T-helper 1 cell treated with Interleukin-12 subunit alpha and Interleukin-12 subunit beta and Interleukin-4 antibody, amounts not matched to agents 30 ng/mL and 1 ng/mL, for 36 hours (primary cell): ENCODE measurements around the gene IL31RA. TPM values are rescaled to one million over a fixed set of nuclear protein-coding genes. Genes with fewer than 3 reads are reported as not detected.

Experiments
- intact Hi-C: fragments of 100-400 bp; cut with micrococcal nuclease; formaldehyde crosslinking; loops from one replicate; pipeline ENCODE4 v1.15.1; 2024
- total RNA-seq: library from RNA; stranded (reverse); gene quantifications from 2 replicates; pipeline ENCODE4 v1.2.3, GENCODE V29; 2022

The IL31RA gene
- total RNA-seq, 1 donor from 2014 or later, result 2.9 TPM

- intact Hi-C loops, result loop anchor here (5.0 to 10.0 kb wide), 3 partner anchors 365 to 728 kb away; partner anchors contain the start of genes CDC20B, DHX29, MTREX and PLPP1
Observed at GRCh38 chr5:55900068-55900467, 48.9 kb downstream of the IL31RA start.

- intact Hi-C loops, result loop anchor here (5.0 to 10.0 kb wide), 3 partner anchors 366 to 728 kb away; partner anchors contain the start of genes CDC20B, DHX29, MTREX and PLPP1
Observed at GRCh38 chr5:55900776-55901175, 49.6 kb downstream of the IL31RA start.

- intact Hi-C loops, result loop anchor here (1.0 to 10.0 kb wide), 8 partner anchors 20 to 730 kb away; partner anchors contain the start of genes CDC20B, DHX29, MTREX and PLPP1
Observed at GRCh38 chr5:55902696-55903095, 51.5 kb downstream of the IL31RA start.

- intact Hi-C loops, result loop anchor here (1.0 to 10.0 kb wide), 8 partner anchors 20 to 731 kb away; partner anchors contain the start of genes CDC20B, DHX29, MTREX and PLPP1
Observed at GRCh38 chr5:55903121-55903701, 52.1 kb downstream of the IL31RA start.

GRCh38 chr5:55904152-55904551 is 53.0 kb downstream of the IL31RA start:
- intact Hi-C loops, result loop anchor here (5.0 to 10.0 kb wide), 3 partner anchors 369 to 732 kb away; partner anchors contain the start of genes CDC20B, DHX29, MTREX and PLPP1

GRCh38 chr5:55905251-55905650 is 54.1 kb downstream of the IL31RA start:
- intact Hi-C loops, result loop anchor here (10.0 kb wide), 1 partner anchor 370 kb away; the partner anchor contains the start of gene PLPP1

- intact Hi-C loops, result loop anchor here (10.0 kb wide), 1 partner anchor 373 kb away; the partner anchor contains the start of gene PLPP1
Observed at GRCh38 chr5:55907927-55908326, 56.8 kb downstream of the IL31RA start.

GRCh38 chr5:55908804-55909203 is 57.6 kb downstream of the IL31RA start:
- intact Hi-C loops, result loop anchor here (10.0 kb wide), 1 partner anchor 374 kb away; the partner anchor contains the start of gene PLPP1

GRCh38 chr5:55911784-55912653 is 60.9 kb downstream of the IL31RA start:
- intact Hi-C loops, result no loop called here

- intact Hi-C loops, result no loop called here
Observed at GRCh38 chr5:55913466-55914413, 62.6 kb downstream of the IL31RA start.

GRCh38 chr5:55914971-55915370 is 63.8 kb downstream of the IL31RA start:
- intact Hi-C loops, result no loop called here

- intact Hi-C loops, result no loop called here
Observed at GRCh38 chr5:55915783-55916182, 64.6 kb downstream of the IL31RA start.

- intact Hi-C loops, result no loop called here
Observed at GRCh38 chr5:55916986-55917385, 65.8 kb downstream of the IL31RA start.

- intact Hi-C loops, result no loop called here
Observed at GRCh38 chr5:55917402-55918086, 66.4 kb downstream of the IL31RA start.

- intact Hi-C loops, result no loop called here
Observed at GRCh38 chr5:55918087-55919035, 67.2 kb downstream of the IL31RA start.

- intact Hi-C loops, result loop anchor here (5.0 kb wide), 3 partner anchors 157 to 747 kb away; partner anchors contain the start of gene CDC20B
Observed at GRCh38 chr5:55919625-55920024, 68.5 kb downstream of the IL31RA start.

- intact Hi-C loops, result loop anchor here (5.0 kb wide), 3 partner anchors 158 to 748 kb away; partner anchors contain the start of gene CDC20B
Observed at GRCh38 chr5:55920784-55921183, 69.6 kb downstream of the IL31RA start.

GRCh38 chr5:55921617-55922016 is 70.5 kb downstream of the IL31RA start:
- intact Hi-C loops, result loop anchor here (2.0 to 5.0 kb wide), 5 partner anchors 19 to 749 kb away; partner anchors contain the start of genes CDC20B and SLC38A9
